ENCODE data around the gene AGBL1.

AGBL1 gene

GRCh38 chr15:86255247-86255646 is 175.6 kb downstream of the AGBL1 start:
- 98% methylated on average over 2 of the region's 2 CpGs for WGBS
- no peaks in the 10 kb centered on the region for H3K27me3 ChIP-seq (ENCODE audit: insufficient read depth, low read length)
- no peaks in the 10 kb centered on the region for H3K9me3 ChIP-seq (ENCODE audit: insufficient read depth, low read depth, low read length)
- H3K27ac ChIP-seq (ENCODE audit: low read depth, low read length) = no peak overlapping the region
- H3K36me3 ChIP-seq (ENCODE audit: insufficient read depth, low read length) = no peaks in the 10 kb centered on the region
- H3K9ac ChIP-seq (ENCODE audit: low read depth, low read length) = no peak overlapping the region
- no peaks in the 10 kb centered on the region for H3K4me1 ChIP-seq (ENCODE audit: insufficient read depth, low read length)
- H3K4me3 ChIP-seq (ENCODE audit: low read length) = no peak overlapping the region

GRCh38 chr15:86256628-86257027 is 177.0 kb downstream of the AGBL1 start:
- WGBS = 83% methylated on average over 6 of the region's 6 CpGs
- no peak overlapping the region for H3K27ac ChIP-seq (ENCODE audit: low read depth, low read length)
- H3K4me1 ChIP-seq (ENCODE audit: insufficient read depth, low read length) = no peaks in the 10 kb centered on the region
- H3K36me3 ChIP-seq (ENCODE audit: insufficient read depth, low read length) = no peaks in the 10 kb centered on the region
- H3K4me3 ChIP-seq (ENCODE audit: low read length) = no peak overlapping the region
- H3K9ac ChIP-seq (ENCODE audit: low read depth, low read length) = no peak overlapping the region
- H3K27me3 ChIP-seq (ENCODE audit: insufficient read depth, low read length) = no peaks in the 10 kb centered on the region
- no peaks in the 10 kb centered on the region for H3K9me3 ChIP-seq (ENCODE audit: insufficient read depth, low read depth, low read length)

GRCh38 chr15:86259589-86259988 is 179.9 kb downstream of the AGBL1 start:
- Histone ChIP-seq H3K4me3 (ENCODE audit: low read length) (no peak overlapping the region), H3K36me3 (ENCODE audit: insufficient read depth, low read length) (no peaks in the 10 kb centered on the region), H3K27me3 (ENCODE audit: insufficient read depth, low read length) (no peaks in the 10 kb centered on the region), H3K4me1 (ENCODE audit: insufficient read depth, low read length) (no peaks in the 10 kb centered on the region), H3K9ac (ENCODE audit: low read depth, low read length) (no peak overlapping the region), H3K27ac (ENCODE audit: low read depth, low read length) (no peak overlapping the region), H3K9me3 (ENCODE audit: insufficient read depth, low read depth, low read length) (no peaks in the 10 kb centered on the region)
- 95% methylated on average over 4 of the region's 5 CpGs for WGBS

- 94% methylated on average over 2 of the region's 2 CpGs for WGBS
- H3K9me3 ChIP-seq (ENCODE audit: insufficient read depth, low read depth, low read length) = no peaks in the 10 kb centered on the region
- H3K27ac ChIP-seq (ENCODE audit: low read depth, low read length) = no peak overlapping the region
- H3K9ac ChIP-seq (ENCODE audit: low read depth, low read length) = no peak overlapping the region
- no peaks in the 10 kb centered on the region for H3K4me1 ChIP-seq (ENCODE audit: insufficient read depth, low read length)
- H3K36me3 ChIP-seq (ENCODE audit: insufficient read depth, low read length) = no peaks in the 10 kb centered on the region
- no peaks in the 10 kb centered on the region for H3K27me3 ChIP-seq (ENCODE audit: insufficient read depth, low read length)
- H3K4me3 ChIP-seq (ENCODE audit: low read length) = no peak overlapping the region
Measured at GRCh38 chr15:86263230-86263629, 183.6 kb downstream of the AGBL1 start.

GRCh38 chr15:86266896-86267484 is 187.3 kb downstream of the AGBL1 start:
- no peaks in the 10 kb centered on the region for H3K36me3 ChIP-seq (ENCODE audit: insufficient read depth, low read length)
- no peak overlapping the region for H3K4me3 ChIP-seq (ENCODE audit: low read length)
- WGBS = 97% methylated on average over 5 of the region's 6 CpGs
- H3K9ac ChIP-seq (ENCODE audit: low read depth, low read length) = no peak overlapping the region
- H3K4me1 ChIP-seq (ENCODE audit: insufficient read depth, low read length) = no peaks in the 10 kb centered on the region
- H3K9me3 ChIP-seq (ENCODE audit: insufficient read depth, low read depth, low read length) = no peaks in the 10 kb centered on the region
- no peaks in the 10 kb centered on the region for H3K27me3 ChIP-seq (ENCODE audit: insufficient read depth, low read length)
- H3K27ac ChIP-seq (ENCODE audit: low read depth, low read length) = no peak overlapping the region

GRCh38 chr15:86267892-86268291 is 188.2 kb downstream of the AGBL1 start:
- Histone ChIP-seq H3K9ac (ENCODE audit: low read depth, low read length) (no peak overlapping the region), H3K27me3 (ENCODE audit: insufficient read depth, low read length) (no peaks in the 10 kb centered on the region), H3K4me1 (ENCODE audit: insufficient read depth, low read length) (no peaks in the 10 kb centered on the region; the same call in 1 of the 2 replicates), H3K36me3 (ENCODE audit: insufficient read depth, low read length) (no peaks in the 10 kb centered on the region), H3K4me3 (ENCODE audit: low read length) (no peak overlapping the region), H3K9me3 (ENCODE audit: insufficient read depth, low read depth, low read length) (no peaks in the 10 kb centered on the region), H3K27ac (ENCODE audit: low read depth, low read length) (no peak overlapping the region)
- 98% methylated on average over 4 of the region's 4 CpGs for WGBS

DNA sequence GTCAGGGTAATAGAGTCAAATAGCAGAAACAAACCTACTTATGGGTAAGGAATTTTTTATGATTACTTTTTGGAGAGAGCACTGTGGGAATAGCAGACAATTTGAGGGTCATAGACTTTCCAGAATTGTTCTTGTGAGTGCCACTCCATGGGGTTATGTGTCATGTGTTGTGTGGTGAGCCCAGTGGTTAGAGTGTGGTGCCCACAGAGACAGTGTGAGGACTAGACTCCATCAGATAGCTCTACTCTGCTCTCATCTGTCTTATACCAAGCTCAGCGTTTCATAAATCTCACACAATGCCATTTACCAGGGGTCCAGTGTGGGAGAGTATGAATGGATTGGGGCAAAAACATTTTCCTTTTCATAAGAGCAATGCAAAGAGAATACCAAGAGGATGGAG is 188.9 kb downstream of the AGBL1 start:
- no peaks in the 10 kb centered on the region; the same call in 1 of the 2 replicates for H3K4me1 ChIP-seq (ENCODE audit: insufficient read depth, low read length)
- no peaks in the 10 kb centered on the region for H3K27me3 ChIP-seq (ENCODE audit: insufficient read depth, low read length)
- no CpG with 5 or more reads among the region's 1 CpG for WGBS
- no peak overlapping the region for H3K27ac ChIP-seq (ENCODE audit: low read depth, low read length)
- H3K4me3 ChIP-seq (ENCODE audit: low read length) = no peak overlapping the region
- H3K9ac ChIP-seq (ENCODE audit: low read depth, low read length) = no peak overlapping the region
- H3K36me3 ChIP-seq (ENCODE audit: insufficient read depth, low read length) = no peaks in the 10 kb centered on the region
- no peaks in the 10 kb centered on the region for H3K9me3 ChIP-seq (ENCODE audit: insufficient read depth, low read depth, low read length)

GRCh38 chr15:86273309-86273708 is 193.6 kb downstream of the AGBL1 start:
- Histone ChIP-seq H3K4me1 (ENCODE audit: insufficient read depth, low read length) (no peaks in the 10 kb centered on the region; the same call in 1 of the 2 replicates), H3K9ac (ENCODE audit: low read depth, low read length) (no peak overlapping the region), H3K9me3 (ENCODE audit: insufficient read depth, low read depth, low read length) (no peaks in the 10 kb centered on the region), H3K4me3 (ENCODE audit: low read length) (no peak overlapping the region), H3K36me3 (ENCODE audit: insufficient read depth, low read length) (no peaks in the 10 kb centered on the region), H3K27me3 (ENCODE audit: insufficient read depth, low read length) (no peaks in the 10 kb centered on the region), H3K27ac (ENCODE audit: low read depth, low read length) (no peak overlapping the region)
- no CpG with 5 or more reads among the region's 2 CpGs for WGBS

DNA sequence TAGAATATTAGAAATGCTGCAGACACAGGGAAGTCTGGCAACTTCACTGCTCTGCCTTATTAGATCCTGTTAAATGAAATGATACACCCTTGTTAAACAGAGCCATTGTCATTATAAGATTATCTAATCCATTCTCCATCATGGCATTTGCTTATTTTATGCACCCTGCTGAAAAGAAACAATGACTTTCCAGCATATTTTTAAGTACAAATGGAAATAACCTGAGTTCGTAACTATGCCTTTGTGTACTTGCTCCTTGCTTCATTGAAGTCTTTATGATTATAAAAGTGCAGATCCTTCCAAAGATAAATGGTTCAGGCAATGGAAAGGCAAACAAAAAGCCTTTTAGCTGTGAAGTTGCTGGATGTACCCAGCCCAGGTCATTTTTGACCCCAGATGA is 195.7 kb downstream of the AGBL1 start:
- no peaks in the 10 kb centered on the region for H3K9me3 ChIP-seq (ENCODE audit: insufficient read depth, low read depth, low read length)
- no peak overlapping the region for H3K9ac ChIP-seq (ENCODE audit: low read depth, low read length)
- H3K27ac ChIP-seq (ENCODE audit: low read depth, low read length) = no peak overlapping the region
- no peaks in the 10 kb centered on the region for H3K27me3 ChIP-seq (ENCODE audit: insufficient read depth, low read length)
- WGBS = 93% methylated on average over 1 of the region's 1 CpG
- no peaks in the 10 kb centered on the region for H3K36me3 ChIP-seq (ENCODE audit: insufficient read depth, low read length)
- H3K4me1 ChIP-seq (ENCODE audit: insufficient read depth, low read length) = no peaks in the 10 kb centered on the region; the same call in 1 of the 2 replicates
- no peak overlapping the region for H3K4me3 ChIP-seq (ENCODE audit: low read length)

DNA sequence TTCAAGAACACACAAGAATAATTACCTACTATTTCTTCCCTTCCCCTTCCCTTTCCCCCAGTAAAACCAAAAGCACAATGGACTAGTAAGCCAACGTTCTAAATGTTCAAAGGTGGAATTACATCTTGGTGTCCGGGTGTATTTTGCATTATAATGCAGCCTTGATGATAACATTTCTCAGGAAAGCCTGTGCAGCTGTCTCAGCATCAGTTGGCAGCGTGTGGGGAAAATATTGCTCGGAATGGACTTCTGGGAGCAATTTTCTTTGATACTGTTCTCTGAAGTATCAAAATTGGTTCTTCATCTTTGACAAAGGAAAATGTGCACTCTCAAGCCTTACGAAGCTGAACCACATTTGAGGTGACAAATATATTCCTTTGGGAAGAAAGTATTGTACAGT is 198.9 kb downstream of the AGBL1 start:
- H3K9ac ChIP-seq (ENCODE audit: low read depth, low read length) = no peak overlapping the region
- WGBS = 91% methylated on average over 5 of the region's 5 CpGs
- no peaks in the 10 kb centered on the region for H3K27me3 ChIP-seq (ENCODE audit: insufficient read depth, low read length)
- H3K4me3 ChIP-seq (ENCODE audit: low read length) = no peak overlapping the region
- H3K36me3 ChIP-seq (ENCODE audit: insufficient read depth, low read length) = no peaks in the 10 kb centered on the region
- H3K9me3 ChIP-seq (ENCODE audit: insufficient read depth, low read depth, low read length) = no peaks in the 10 kb centered on the region
- no peaks in the 10 kb centered on the region for H3K4me1 ChIP-seq (ENCODE audit: insufficient read depth, low read length)
- H3K27ac ChIP-seq (ENCODE audit: low read depth, low read length) = no peak overlapping the region

GRCh38 chr15:86284635-86285034 is 205.0 kb downstream of the AGBL1 start:
- H3K4me3 ChIP-seq (ENCODE audit: low read length) = no peak overlapping the region
- no peaks in the 10 kb centered on the region for H3K36me3 ChIP-seq (ENCODE audit: insufficient read depth, low read length)
- H3K9ac ChIP-seq (ENCODE audit: low read depth, low read length) = no peak overlapping the region
- no peak overlapping the region for H3K27ac ChIP-seq (ENCODE audit: low read depth, low read length)
- no peaks in the 10 kb centered on the region for H3K9me3 ChIP-seq (ENCODE audit: insufficient read depth, low read depth, low read length)
- no peaks in the 10 kb centered on the region for H3K27me3 ChIP-seq (ENCODE audit: insufficient read depth, low read length)
- H3K4me1 ChIP-seq (ENCODE audit: insufficient read depth, low read length) = peaks cover 8% of the 10 kb centered on the region; the same call in 1 of the 2 replicates

DNA sequence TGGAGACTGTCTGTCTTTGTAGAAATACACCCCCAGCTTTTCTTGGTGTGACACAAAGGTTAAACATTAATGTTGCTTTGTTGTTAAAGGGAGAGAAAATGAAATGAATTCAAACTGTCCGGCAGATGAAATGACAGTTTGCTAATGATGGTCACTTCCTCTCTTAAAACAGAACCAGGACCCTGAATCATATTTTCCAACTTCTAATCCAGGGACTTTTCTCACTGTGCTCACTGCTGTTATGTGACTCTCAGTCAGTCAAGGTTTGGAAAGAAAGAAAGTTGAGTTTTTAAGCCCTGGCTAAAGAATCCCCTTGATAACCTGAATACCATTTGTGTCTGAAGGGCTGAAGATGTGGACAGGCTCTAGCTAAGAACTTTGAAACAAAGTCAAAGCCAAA is 215.8 kb downstream of the AGBL1 start:
- H3K36me3 ChIP-seq (ENCODE audit: insufficient read depth, low read length) = no peaks in the 10 kb centered on the region
- no peak overlapping the region for H3K27ac ChIP-seq (ENCODE audit: low read depth, low read length)
- H3K4me3 ChIP-seq (ENCODE audit: low read length) = no peak overlapping the region
- no peaks in the 10 kb centered on the region for H3K9me3 ChIP-seq (ENCODE audit: insufficient read depth, low read depth, low read length)
- 64% methylated on average over 1 of the region's 1 CpG for WGBS
- H3K9ac ChIP-seq (ENCODE audit: low read depth, low read length) = no peak overlapping the region
- peaks cover 28% of the 10 kb centered on the region for H3K4me1 ChIP-seq (ENCODE audit: insufficient read depth, low read length)
- no peaks in the 10 kb centered on the region for H3K27me3 ChIP-seq (ENCODE audit: insufficient read depth, low read length)
